ENCODE data around the gene HSPA9. TPM values are rescaled to one million over a fixed set of nuclear protein-coding genes. Genes with fewer than 3 reads are reported as not detected.

Gene HSPA9
- total RNA-seq, 1 donor from 2014 or later = 291 TPM

GRCh38 chr5:138600446-138600845 lies 25.2 kb upstream of the HSPA9 start:
- intact Hi-C loops (cut with micrococcal nuclease) = no loop called here
- H3K4me3 ChIP-seq = no peak overlapping the region
- no peaks in the 10 kb centered on the region for H3K27me3 ChIP-seq (ENCODE audit: low read depth)
- no peak for DNase-seq
- no peak for TF ChIP-seq CTCF (IDR thresholded peaks at IDR 0.05; ENCODE audit: borderline replicate concordance)
- H3K36me3 ChIP-seq = no peaks in the 10 kb centered on the region
- no peaks in the 10 kb centered on the region for H3K9me3 ChIP-seq (replicated peaks)
- no peak overlapping the region for H3K27ac ChIP-seq (replicated peaks)
- H3K4me1 ChIP-seq = no peaks in the 10 kb centered on the region

GRCh38 chr5:138597661-138598400 lies 22.6 kb upstream of the HSPA9 start:
- Histone ChIP-seq H3K36me3 (no peaks in the 10 kb centered on the region), H3K9me3 (replicated peaks) (no peaks in the 10 kb centered on the region), H3K4me3 (no peak overlapping the region), H3K27ac (replicated peaks) (no peak overlapping the region), H3K27me3 (ENCODE audit: low read depth) (no peaks in the 10 kb centered on the region), H3K4me1 (no peaks in the 10 kb centered on the region)
- intact Hi-C loops (cut with micrococcal nuclease) = no loop called here
- no peak for TF ChIP-seq CTCF (IDR thresholded peaks at IDR 0.05; ENCODE audit: borderline replicate concordance)
- DNase-seq = no peak

- Histone ChIP-seq H3K36me3 (no peaks in the 10 kb centered on the region), H3K9me3 (replicated peaks) (no peaks in the 10 kb centered on the region), H3K4me3 (no peak overlapping the region), H3K4me1 (no peaks in the 10 kb centered on the region), H3K27me3 (ENCODE audit: low read depth) (no peaks in the 10 kb centered on the region), H3K27ac (replicated peaks) (no peak overlapping the region)
- intact Hi-C loops (cut with micrococcal nuclease) = no loop called here
- no peak for TF ChIP-seq CTCF (IDR thresholded peaks at IDR 0.05; ENCODE audit: borderline replicate concordance)
- DNase-seq = no peak
These were observed 21.1 kb upstream of the HSPA9 start for GRCh38 chr5:138596105-138596881.

GRCh38 chr5:138595180-138595795 lies 20.1 kb upstream of the HSPA9 start:
- DNase-seq = no peak
- no peaks in the 10 kb centered on the region for H3K36me3 ChIP-seq
- intact Hi-C loops (cut with micrococcal nuclease) = no loop called here
- no peaks in the 10 kb centered on the region for H3K4me1 ChIP-seq
- no peaks in the 10 kb centered on the region for H3K27me3 ChIP-seq (ENCODE audit: low read depth)
- no peak overlapping the region for H3K4me3 ChIP-seq
- peak; percentile 42 for TF ChIP-seq CTCF (IDR thresholded peaks at IDR 0.05; ENCODE audit: borderline replicate concordance)
- no peaks in the 10 kb centered on the region for H3K9me3 ChIP-seq (replicated peaks)
- no peak overlapping the region for H3K27ac ChIP-seq (replicated peaks)

GRCh38 chr5:138594305-138595058 lies 19.3 kb upstream of the HSPA9 start:
- no peak for DNase-seq
- no peaks in the 10 kb centered on the region for H3K27me3 ChIP-seq (ENCODE audit: low read depth)
- no peaks in the 10 kb centered on the region for H3K4me1 ChIP-seq
- intact Hi-C loops (cut with micrococcal nuclease) = no loop called here
- peak; percentile 27 for TF ChIP-seq CTCF (IDR thresholded peaks at IDR 0.05; ENCODE audit: borderline replicate concordance)
- no peaks in the 10 kb centered on the region for H3K36me3 ChIP-seq
- H3K4me3 ChIP-seq = no peak overlapping the region
- no peaks in the 10 kb centered on the region for H3K9me3 ChIP-seq (replicated peaks)
- H3K27ac ChIP-seq (replicated peaks) = no peak overlapping the region

Measured in left ventricle myocardium inferior (tissue), 1 donor.